Sigmoid colon (tissue), 7 donors: ENCODE data around the gene PRRC2C. TPM values are rescaled to one million over a fixed set of nuclear protein-coding genes. Genes with fewer than 3 reads are reported as not detected.
"Not testable (repeated sequence)": the region's sequence is repeated elsewhere in the genome, so short reads cannot be mapped to it uniquely, and the experiment has no call there.

Experiments
- DNase-seq: peaks from one replicate; pipeline ENCODE4 v3.0.0-alpha.2; 2019
- H3K27ac ChIP-seq, 4 donors: fragments of 200-600 bp; sonication (generic); one replicate each; pipeline ENCODE4 v1.5.1; 2016 to 2019; ENCODE audit warnings: mild to moderate bottlenecking in 1 of 4
- H3K27me3 ChIP-seq, 3 donors: fragments of 200-600 bp; sonication (generic); one replicate each; pipeline ENCODE4 v1.5.1; 2019; ENCODE audit warnings: mild to moderate bottlenecking in 1 of 3
- H3K36me3 ChIP-seq, 4 donors: fragments of 200-600 bp; sonication (generic); one replicate each; pipeline ENCODE4 v1.5.1; 2016 to 2019
- H3K4me1 ChIP-seq, 4 donors: fragments of 200-600 bp; sonication (generic); one replicate each; pipeline ENCODE4 v1.5.1; 2017 to 2019
- H3K4me3 ChIP-seq, 4 donors: fragments of 200-600 bp; sonication (generic); one replicate each; pipeline ENCODE4 v1.5.1; 2017 to 2019; ENCODE audit warnings: mild to moderate bottlenecking in 2 of 4, moderate library complexity in 1 of 4
- H3K9me3 ChIP-seq, 4 donors: fragments of 200-600 bp in 3 of 4; sonication (generic) in 3 of 4; one replicate each; pipeline versions ENCODE4 v1.5.1 to v1.6.1; 2013 to 2019
- CTCF ChIP-seq, 4 experiments: fragments of 450-650 bp in 3 of 4; fragments of 200-600 bp in 1 of 4; IDR thresholded peaks; one replicate each; pipeline ENCODE4 v1.5.1; 2016 to 2019; ENCODE audit warnings: antibody characterized with exemption in 4 of 4, mild to moderate bottlenecking in 3 of 4, moderate library complexity in 2 of 4
- EP300 ChIP-seq, 4 donors: sonication (generic); formaldehyde crosslinking; IDR thresholded peaks; one replicate each; pipeline ENCODE4 v1.6.1; 2017; ENCODE audit warnings: antibody characterized with exemption in 4 of 4
- POLR2A ChIP-seq, 2 donors: fragments of 450-650 bp; IDR thresholded peaks; one replicate each; pipeline ENCODE4 v1.6.1; 2016; ENCODE audit warnings: antibody characterized with exemption in 2 of 2, mild to moderate bottlenecking in 2 of 2, moderate library complexity in 2 of 2
- POLR2AphosphoS5 ChIP-seq, 4 donors: sonication (generic); formaldehyde crosslinking; IDR thresholded peaks; one replicate each; pipeline ENCODE4 v1.6.1; 2017; ENCODE audit warnings: antibody characterized with exemption in 4 of 4
- WGBS, 2 donors: extraction: QIAGEN DNeasy Blood & Tissue Kit; methylation state at CpG; one replicate each; pipeline ENCODE4 v1.1.7; 2013; 5-methylcytosine and 5-hydroxymethylcytosine counted together
- intact Hi-C: fragments of 100-400 bp; cut with DNase I; formaldehyde crosslinking; loops from one replicate; pipeline ENCODE4 v1.15.1; 2023
- polyA plus RNA-seq, 3 donors: library from polyadenylated mRNA; stranded (reverse); fragments of 200-250 nt; gene quantifications; one replicate each; pipeline ENCODE4 v1.2.3, GENCODE V29; 2013
- total RNA-seq, 4 donors: library from RNA; depleted of rRNA; stranded (reverse); fragments of >200 nt; gene quantifications; one replicate each; pipeline ENCODE4 v1.1.0, GENCODE V29; 2016
- donor health status: healthy with polysubstance abuse.
- donor health status: Bipolar disorder and iron deficiency.
- donor health status: healthy.

The PRRC2C gene
- total and polyA plus RNA-seq, 7 donors, result 7.8 to 80.0 (median 52.6) TPM

- 69 to 77% methylated on average over 10 of the region's 10 CpGs for WGBS, 2 donors
These were observed 121.1 kb downstream of the PRRC2C start for GRCh38 chr1:171606402-171606941.

GRCh38 chr1:171610385-171610784 is 125.1 kb downstream of the PRRC2C start:
- WGBS, 2 donors, result 82 to 92% methylated on average over 2 of the region's 2 CpGs

More at GRCh38 chr1:171606402-171606941, 121.1 kb downstream of the PRRC2C start:
- Histone ChIP-seq H3K4me1 (no peaks in the 10 kb centered on the region), H3K9me3 (no peaks in the 10 kb centered on the region), H3K27me3 (no peaks in the 10 kb centered on the region), H3K36me3 (no peaks in the 10 kb centered on the region), H3K4me3 (no peak overlapping the region), H3K27ac (no peak overlapping the region)
- intact Hi-C loops, result no loop called here
- TF ChIP-seq POLR2A (IDR thresholded peaks at IDR 0.05) (no peak), EP300 (IDR thresholded peaks at IDR 0.05) (no peak), POLR2AphosphoS5 (IDR thresholded peaks at IDR 0.05) (no peak)
- no peak for DNase-seq

GRCh38 chr1:171611306-171611705 is 126.0 kb downstream of the PRRC2C start:
- 90% methylated on average over 2 of the region's 2 CpGs for WGBS, 2 donors
- no peak for TF ChIP-seq EP300 (IDR thresholded peaks at IDR 0.05)
- TF ChIP-seq POLR2AphosphoS5 (IDR thresholded peaks at IDR 0.05), result no peak
- no peak for TF ChIP-seq CTCF (IDR thresholded peaks at IDR 0.05)
- TF ChIP-seq POLR2A (IDR thresholded peaks at IDR 0.05), result no peak
- H3K27me3 ChIP-seq, result no peaks in the 10 kb centered on the region

More at GRCh38 chr1:171610385-171610784, 125.1 kb downstream of the PRRC2C start:
- no peak for DNase-seq
- no peak for TF ChIP-seq POLR2A (IDR thresholded peaks at IDR 0.05)
- TF ChIP-seq CTCF (IDR thresholded peaks at IDR 0.05), result no peak
- TF ChIP-seq EP300 (IDR thresholded peaks at IDR 0.05), result no peak
- TF ChIP-seq POLR2AphosphoS5 (IDR thresholded peaks at IDR 0.05), result no peak
- Histone ChIP-seq H3K27ac (no peak overlapping the region), H3K36me3 (no peaks in the 10 kb centered on the region), H3K4me3 (no peak overlapping the region), H3K4me1 (no peaks in the 10 kb centered on the region), H3K27me3 (no peaks in the 10 kb centered on the region), H3K9me3 (no peaks in the 10 kb centered on the region)
- intact Hi-C loops, result no loop called here

GRCh38 chr1:171613282-171613681 is 128.0 kb downstream of the PRRC2C start:
- Histone ChIP-seq H3K9me3 (no peaks in the 10 kb centered on the region), H3K27ac (no peak overlapping the region), H3K4me1 (no peaks in the 10 kb centered on the region), H3K27me3 (no peaks in the 10 kb centered on the region), H3K4me3 (no peak overlapping the region), H3K36me3 (no peaks in the 10 kb centered on the region)
- TF ChIP-seq EP300 (IDR thresholded peaks at IDR 0.05) (no peak), POLR2A (IDR thresholded peaks at IDR 0.05) (no peak), POLR2AphosphoS5 (IDR thresholded peaks at IDR 0.05) (no peak), CTCF (IDR thresholded peaks at IDR 0.05) (no peak)
- WGBS, 2 donors, result 90 to 100% methylated on average over 1 of the region's 1 CpG
- intact Hi-C loops, result no loop called here
- no peak for DNase-seq

More at GRCh38 chr1:171611306-171611705, 126.0 kb downstream of the PRRC2C start:
- no peaks in the 10 kb centered on the region for H3K9me3 ChIP-seq
- no peaks in the 10 kb centered on the region for H3K36me3 ChIP-seq
- DNase-seq, result no peak
- no peak overlapping the region for H3K27ac ChIP-seq
- no peak overlapping the region for H3K4me3 ChIP-seq
- H3K4me1 ChIP-seq, result no peaks in the 10 kb centered on the region
- intact Hi-C loops, result no loop called here

GRCh38 chr1:171615122-171615906 is 130.0 kb downstream of the PRRC2C start:
- H3K27ac ChIP-seq, H3K4me1 ChIP-seq, H3K4me3 ChIP-seq, H3K9me3 ChIP-seq, H3K27me3 ChIP-seq, intact Hi-C loops, H3K36me3 ChIP-seq, DNase-seq: not testable (repeated sequence)
- WGBS, 2 donors, result 70 to 84% methylated on average over 14 of the region's 14 CpGs
